Endothelial cell of umbilical vein (primary cell): ENCODE measurements around the gene ABHD14A. TPM values are rescaled to one million over a fixed set of nuclear protein-coding genes. Genes with fewer than 3 reads are reported as not detected.

Source experiments
- BruUV-seq: library from RNA; stranded (reverse); fragments of 400-500 nt; replicated peaks from 2 replicates; lab custom pipeline; 2021; lab: Mats Ljungman, UMichigan
- CTCF ChIA-PET: fragments of 300-600, 350-600 bp; sonication (Branson Sonifier 250); formaldehyde crosslinking; loops from one replicate; lab custom pipeline; 2021; ENCODE audit warnings: antibody characterized with exemption, inconsistent platforms; lab: Charles Lee
- POLR2A ChIA-PET: fragments of 300-600, 350-600 bp; sonication (Branson Sonifier 250); formaldehyde crosslinking; loops from one replicate; lab custom pipeline; 2021; ENCODE audit warnings: antibody characterized with exemption, inconsistent platforms; lab: Charles Lee
- DNase-seq: peaks from one replicate; pipeline ENCODE4 v3.0.0-alpha.2; 2011; ENCODE audit warnings: low read depth, low spot score
- FAIRE-seq: peaks from 2 replicates; lab custom pipeline; 2011; peaks lifted over from hg19 to GRCh38; lab: Jason Lieb, UNC
- H2AFZ ChIP-seq: 2 replicates; pipeline ENCODE4 v1.6.0; 2012; ENCODE audit warnings: low read depth, low read length, control low read depth, inconsistent platforms
- H3K27ac ChIP-seq: 2 replicates; pipeline ENCODE4 v1.5.1; 2011; ENCODE audit warnings: low read depth, mild to moderate bottlenecking, control low read depth, low read length, moderate library complexity; ENCODE audit not compliant: insufficient read depth
- H3K27me3 ChIP-seq, 2 experiments: 2 replicates each; pipeline versions ENCODE4 v1.6.0 to v1.6.1; 2011; ENCODE audit warnings: low read length in 2 of 2, mixed read lengths in 1 of 2; ENCODE audit not compliant: control insufficient read depth in 2 of 2, insufficient read depth in 2 of 2
- H3K36me3 ChIP-seq, 2 experiments: 2 replicates in 1 of 2; 3 replicates in 1 of 2; pipeline ENCODE4 v1.5.1; 2011; ENCODE audit warnings: low read length in 2 of 2, mild to moderate bottlenecking in 1 of 2, moderate library complexity in 1 of 2; ENCODE audit not compliant: control insufficient read depth in 2 of 2, insufficient read depth in 2 of 2; ENCODE audit errors: extremely low read depth in 1 of 2
- H3K4me1 ChIP-seq: 3 replicates; pipeline ENCODE4 v1.5.1; 2011; ENCODE audit warnings: mild to moderate bottlenecking, low read length; ENCODE audit not compliant: control insufficient read depth, insufficient read depth; ENCODE audit errors: extremely low read depth
- H3K4me2 ChIP-seq: 2 replicates; pipeline ENCODE4 v1.6.1; 2011; ENCODE audit warnings: low read length, control low read depth, mixed read lengths; ENCODE audit not compliant: insufficient read depth
- H3K4me3 ChIP-seq, 3 experiments: fragments of 200-600 bp in 1 of 3; sonication (generic), shearing (Covaris generic) in 1 of 3; replicated peaks in 1 of 3; 2 replicates each; pipeline ENCODE4 v1.5.1; 2011 to 2016; ENCODE audit warnings: control low read depth in 3 of 3, low read length in 3 of 3, mild to moderate bottlenecking in 2 of 3, inconsistent platforms in 1 of 3, low read depth in 1 of 3, moderate library complexity in 1 of 3; ENCODE audit not compliant: insufficient read depth in 1 of 3
- H3K79me2 ChIP-seq: 2 replicates; pipeline ENCODE4 v1.6.0; 2012; ENCODE audit warnings: low read length, inconsistent platforms; ENCODE audit not compliant: control insufficient read depth, insufficient read depth
- H3K9ac ChIP-seq: replicated peaks from 2 replicates; pipeline ENCODE3; 2011; ENCODE audit warnings: low read length, control low read depth; ENCODE audit not compliant: insufficient read depth; ENCODE audit errors: extremely low read depth
- H3K9me1 ChIP-seq: replicated peaks from 3 replicates; pipeline ENCODE4 v1.6.0; 2011; ENCODE audit warnings: mild to moderate bottlenecking, low read length; ENCODE audit not compliant: control insufficient read depth, insufficient read depth; ENCODE audit errors: extremely low read depth
- H3K9me3 ChIP-seq: replicated peaks from 2 replicates; pipeline ENCODE4 v1.5.1; 2012; ENCODE audit warnings: low read length, inconsistent platforms; ENCODE audit not compliant: control insufficient read depth, insufficient read depth
- H4K20me1 ChIP-seq: replicated peaks from 2 replicates; pipeline ENCODE3; 2011; ENCODE audit warnings: mild to moderate bottlenecking, low read length; ENCODE audit not compliant: control insufficient read depth, insufficient read depth; ENCODE audit errors: extremely low read depth
- EZH2 ChIP-seq: IDR thresholded peaks from 2 replicates; pipeline ENCODE4 v1.6.1; 2012; ENCODE audit warnings: borderline replicate concordance, low read depth, mild to moderate bottlenecking, moderate library complexity, low read length, inconsistent platforms; ENCODE audit not compliant: severe bottlenecking
- FOS ChIP-seq: IDR thresholded peaks from 2 replicates; pipeline ENCODE4 v1.6.1; 2011; ENCODE audit warnings: mild to moderate bottlenecking, low read length, moderate library complexity, borderline replicate concordance; ENCODE audit not compliant: insufficient read depth
- GATA2 ChIP-seq: IDR thresholded peaks from 2 replicates; pipeline ENCODE4 v1.7.0; 2011; ENCODE audit warnings: low read depth, mild to moderate bottlenecking, moderate library complexity, mixed read lengths, low read length; ENCODE audit not compliant: insufficient read length, insufficient read depth
- JUN ChIP-seq: IDR thresholded peaks from 2 replicates; pipeline ENCODE4 v1.6.1; 2011; ENCODE audit warnings: borderline replicate concordance, low read depth; ENCODE audit not compliant: insufficient read length, insufficient read depth
- MYC ChIP-seq: IDR thresholded peaks from one replicate; pipeline ENCODE4 v1.6.1; 2011; ENCODE audit warnings: mild to moderate bottlenecking, low read depth, low read length
- POLR2A ChIP-seq: IDR thresholded peaks from 2 replicates; pipeline ENCODE4 v1.6.1; 2012; ENCODE audit warnings: low read depth, mild to moderate bottlenecking, control low read depth, low read length
- POLR2AphosphoS5 ChIP-seq: IDR thresholded peaks from 2 replicates; pipeline ENCODE4 v1.6.1; 2012; ENCODE audit warnings: low read depth, mild to moderate bottlenecking, control low read depth, low read length, moderate library complexity; ENCODE audit not compliant: insufficient read depth
- dilution Hi-C: fragments of 300-500 bp; cut with MboI; formaldehyde crosslinking; loops from one replicate; pipeline ENCODE4 v1.15.0; 2019; ENCODE audit warnings: low sequenced_read_pairs; ENCODE audit not compliant: extremely low pct_ligation_motif_present
- intact Hi-C: fragments of 100-400 bp; cut with micrococcal nuclease; formaldehyde crosslinking; loops from one replicate; pipeline ENCODE4 v1.10.0; 2022
- polyA plus RNA-seq, 4 experiments: library from polyadenylated mRNA; depleted of rRNA in 3 of 4; stranded (reverse) in 3 of 4; unstranded in 1 of 4; fragments of >200 nt; gene quantifications; 2 replicates each; pipeline versions ENCODE4 v1.2.1 to v1.2.3, GENCODE V29; 2011 to 2012; ENCODE audit warnings: missing spikeins in 1 of 4
- total RNA-seq: library from RNA; stranded (reverse); gene quantifications from 2 replicates; pipeline ENCODE4 v1.2.3, GENCODE V29; 2021
- TF ChIP-seq, protein P1 (sequence below), 2 donors: IDR thresholded peaks; 1 replicate in 1 of 2; 2 replicates in 1 of 2; pipeline ENCODE4 v1.5.1; 2011; ENCODE audit warnings: low read length in 2 of 2, mild to moderate bottlenecking in 2 of 2, moderate library complexity in 2 of 2, control low read depth in 1 of 2, inconsistent platforms in 1 of 2, low read depth in 1 of 2; ENCODE audit not compliant: insufficient read depth in 1 of 2; ENCODE audit errors: extremely low read depth in 1 of 2
- TF ChIP-seq, protein P2 (sequence below): IDR thresholded peaks from 2 replicates; pipeline ENCODE4 v1.6.1; 2011; ENCODE audit not compliant: insufficient read depth, insufficient read length

Gene ABHD14A
- total and polyA plus RNA-seq, 2 donors (not counting 3 experiments of a cell fraction or from before 2014, with no cell fraction given) = 6.6 to 23.7 TPM

DNA sequence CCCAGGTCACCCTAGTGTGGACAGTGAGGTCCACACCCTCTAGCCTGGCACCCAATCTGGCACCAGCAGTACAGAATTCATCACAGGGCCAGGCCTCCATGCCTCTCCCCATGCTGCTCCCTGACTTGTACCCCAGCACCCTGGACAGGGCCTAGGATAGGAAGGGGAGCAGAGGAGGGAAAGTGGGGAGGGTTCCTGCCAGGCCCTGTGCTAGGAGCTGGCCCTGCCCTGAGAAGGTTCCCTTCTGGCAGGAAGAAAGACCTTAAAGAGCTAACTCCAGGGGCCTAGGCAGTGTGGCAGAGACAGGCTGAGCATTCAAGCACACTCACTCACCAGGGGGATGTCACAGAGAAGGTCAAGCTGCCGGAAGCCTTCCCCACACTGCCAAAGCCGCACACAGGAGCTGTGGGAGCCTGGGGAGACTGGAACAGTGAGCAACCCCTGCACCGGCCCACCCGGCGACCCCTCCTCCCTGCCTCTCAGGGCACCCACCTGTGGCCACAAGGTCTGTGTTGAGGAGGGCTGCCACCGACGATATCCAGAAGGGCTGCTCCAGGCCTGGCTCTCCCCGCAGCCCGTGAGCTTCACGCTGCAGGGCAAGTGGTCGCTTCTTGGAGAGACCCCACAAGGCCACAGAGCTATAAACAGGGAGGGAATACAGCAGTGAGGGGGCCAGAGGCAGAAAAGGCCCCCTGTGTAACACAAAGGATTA, 40.6 kb upstream of the ABHD14A start:
- ChIA-PET POLR2A (no interaction called here), CTCF (no interaction called here)
- H3K9me3 ChIP-seq = no peaks in the 10 kb centered on the region
- no peaks in the 10 kb centered on the region for H3K27me3 ChIP-seq
- BruUV-seq = no TSS peak
- no peaks in the 10 kb centered on the region for H4K20me1 ChIP-seq
- H3K4me3 ChIP-seq = no peak overlapping the region
- intact Hi-C loops (no loop called here), dilution Hi-C loops (no loop called here)
- peaks cover 0 to 41% of the 10 kb centered on the region in 2 experiments for H3K36me3 ChIP-seq
- H3K9ac ChIP-seq = no peak overlapping the region
- DNase-seq = no peak
- H3K4me2 ChIP-seq = no peak overlapping the region
- H3K79me2 ChIP-seq = peaks cover 2% of the 10 kb centered on the region
- no peak for TF ChIP-seq MYC
- TF ChIP-seq FOS = no peak
- TF ChIP-seq, protein P1, sequence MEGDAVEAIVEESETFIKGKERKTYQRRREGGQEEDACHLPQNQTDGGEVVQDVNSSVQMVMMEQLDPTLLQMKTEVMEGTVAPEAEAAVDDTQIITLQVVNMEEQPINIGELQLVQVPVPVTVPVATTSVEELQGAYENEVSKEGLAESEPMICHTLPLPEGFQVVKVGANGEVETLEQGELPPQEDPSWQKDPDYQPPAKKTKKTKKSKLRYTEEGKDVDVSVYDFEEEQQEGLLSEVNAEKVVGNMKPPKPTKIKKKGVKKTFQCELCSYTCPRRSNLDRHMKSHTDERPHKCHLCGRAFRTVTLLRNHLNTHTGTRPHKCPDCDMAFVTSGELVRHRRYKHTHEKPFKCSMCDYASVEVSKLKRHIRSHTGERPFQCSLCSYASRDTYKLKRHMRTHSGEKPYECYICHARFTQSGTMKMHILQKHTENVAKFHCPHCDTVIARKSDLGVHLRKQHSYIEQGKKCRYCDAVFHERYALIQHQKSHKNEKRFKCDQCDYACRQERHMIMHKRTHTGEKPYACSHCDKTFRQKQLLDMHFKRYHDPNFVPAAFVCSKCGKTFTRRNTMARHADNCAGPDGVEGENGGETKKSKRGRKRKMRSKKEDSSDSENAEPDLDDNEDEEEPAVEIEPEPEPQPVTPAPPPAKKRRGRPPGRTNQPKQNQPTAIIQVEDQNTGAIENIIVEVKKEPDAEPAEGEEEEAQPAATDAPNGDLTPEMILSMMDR (IDR thresholded peaks at IDR 0.05; ENCODE audit: extremely low read depth in 1 of 2, insufficient read depth in 1 of 2, low read depth in 1 of 2, low read length in 2 of 2) = no peak
- TF ChIP-seq EZH2 = no peak
- no peak for TF ChIP-seq GATA2
- no peak for TF ChIP-seq POLR2AphosphoS5
- TF ChIP-seq JUN = no peak
- TF ChIP-seq, protein P2, sequence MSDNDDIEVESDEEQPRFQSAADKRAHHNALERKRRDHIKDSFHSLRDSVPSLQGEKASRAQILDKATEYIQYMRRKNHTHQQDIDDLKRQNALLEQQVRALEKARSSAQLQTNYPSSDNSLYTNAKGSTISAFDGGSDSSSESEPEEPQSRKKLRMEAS = no peak
- TF ChIP-seq POLR2A = no peak
- no peak for FAIRE-seq
- no peaks in the 10 kb centered on the region for H3K4me1 ChIP-seq
- H3K9me1 ChIP-seq = no peaks in the 10 kb centered on the region
- H2AFZ ChIP-seq = no peak overlapping the region
- no peak overlapping the region for H3K27ac ChIP-seq
